Caki2 (cell line): Measurements from ENCODE around the gene AP1G2. TPM values are rescaled to one million over a fixed set of nuclear protein-coding genes. Genes with fewer than 3 reads are reported as not detected.

Source experiments
- DNase-seq: peaks from one replicate; pipeline ENCODE4 v3.0.0-alpha.2; 2015; ENCODE audit warnings: low read depth
- in situ Hi-C: cut with HindIII; loops from 2 replicates; pipeline ENCODE4 v1.10.0; 2016; ENCODE audit warnings: low sequenced_read_pairs, low pct_unique_long_range_greater_than_20kb, mixed read lengths
- total RNA-seq: library from RNA; depleted of rRNA; stranded (reverse); fragments of >200 nt; shearing (Covaris generic); gene quantifications from 2 replicates; pipeline ENCODE4 v1.2.3, GENCODE V29; 2014; ENCODE audit warnings: low replicate concordance; rRNA removed

The AP1G2 gene
- total RNA-seq, 1 experiment from 2014 or later, result 38.9 TPM

DNA sequence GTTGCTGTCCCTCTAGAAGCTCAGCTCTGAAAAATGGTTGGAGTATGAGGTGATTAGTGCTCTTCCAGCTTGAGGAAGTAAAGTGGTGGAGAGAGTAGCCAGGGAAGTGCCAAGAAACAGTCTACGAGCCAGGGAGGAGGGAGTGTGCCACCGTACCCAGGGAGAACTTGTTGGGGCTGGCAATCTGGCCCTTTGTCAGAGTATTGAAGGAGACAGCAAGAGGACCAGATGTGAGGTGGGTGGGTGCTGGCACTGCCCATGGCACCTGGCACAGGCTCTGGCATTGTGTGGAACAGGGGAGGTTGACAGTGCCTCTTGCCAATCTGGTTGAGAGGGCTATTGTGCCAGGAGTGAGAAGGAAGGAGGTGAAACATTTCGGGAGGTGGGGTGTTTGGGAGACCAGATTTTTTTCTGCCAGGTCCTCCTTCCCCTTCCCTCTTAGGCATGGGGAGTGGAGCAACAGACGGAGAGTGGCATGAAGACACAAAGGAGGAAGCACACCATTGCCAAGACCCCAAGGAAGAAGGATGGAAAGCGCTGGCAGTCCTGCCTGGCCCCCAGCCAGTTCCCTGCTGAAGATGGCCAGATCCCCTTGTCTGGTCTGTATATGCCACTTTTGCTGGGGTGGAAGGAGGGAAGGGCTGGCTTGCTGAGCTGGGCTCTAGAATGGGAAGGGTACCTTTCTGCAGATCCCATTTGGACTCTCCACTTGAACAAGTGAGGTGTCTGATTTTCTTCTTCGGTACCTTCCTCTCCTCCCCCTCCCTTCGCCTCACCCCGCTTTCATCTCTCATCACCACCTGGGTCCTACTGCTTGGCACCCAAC lies 53.6 kb downstream of the AP1G2 start:
- in situ Hi-C loops, result no loop called here
- DNase-seq, result no peak

DNA sequence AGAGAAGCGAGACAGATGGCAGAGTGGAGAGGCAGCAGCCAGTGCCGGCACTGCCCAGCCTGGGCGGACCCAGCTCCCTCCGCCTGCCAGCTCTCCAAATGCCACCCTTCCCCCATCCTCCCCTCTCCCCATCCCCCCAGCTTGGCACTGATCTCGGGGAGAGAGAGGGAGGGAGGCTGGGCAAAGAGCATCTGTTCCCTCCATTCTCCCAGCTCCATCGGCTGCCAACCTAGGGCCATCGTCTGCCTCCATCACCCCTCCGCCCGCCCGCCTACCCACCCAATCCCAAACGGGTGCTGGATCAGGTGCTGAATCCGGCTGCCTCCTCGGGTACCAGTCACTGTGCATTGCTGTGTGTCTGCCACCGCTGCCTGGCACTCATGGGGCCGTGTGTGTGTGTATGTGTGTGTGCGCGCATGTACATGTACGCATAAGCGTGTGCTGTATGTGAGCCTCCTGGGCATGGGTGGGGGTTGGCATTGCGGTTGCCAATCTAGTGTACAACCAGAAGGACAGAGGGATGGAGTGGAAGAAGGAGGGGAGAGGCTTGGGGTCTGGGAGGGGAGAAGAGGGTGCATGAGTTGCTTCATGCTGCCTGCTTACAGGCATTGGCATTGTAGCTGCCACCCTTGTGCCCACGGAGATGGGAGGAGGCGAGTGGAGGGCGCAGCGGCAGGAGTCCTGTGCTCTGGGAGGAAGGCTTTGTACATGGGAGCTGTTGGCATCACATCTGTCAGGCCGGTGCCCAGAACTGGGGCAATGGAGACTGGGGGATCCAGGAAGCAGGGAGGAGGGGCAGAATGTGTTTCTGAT lies 54.4 kb downstream of the AP1G2 start:
- in situ Hi-C loops, result no loop called here
- DNase-seq, result no peak

DNA sequence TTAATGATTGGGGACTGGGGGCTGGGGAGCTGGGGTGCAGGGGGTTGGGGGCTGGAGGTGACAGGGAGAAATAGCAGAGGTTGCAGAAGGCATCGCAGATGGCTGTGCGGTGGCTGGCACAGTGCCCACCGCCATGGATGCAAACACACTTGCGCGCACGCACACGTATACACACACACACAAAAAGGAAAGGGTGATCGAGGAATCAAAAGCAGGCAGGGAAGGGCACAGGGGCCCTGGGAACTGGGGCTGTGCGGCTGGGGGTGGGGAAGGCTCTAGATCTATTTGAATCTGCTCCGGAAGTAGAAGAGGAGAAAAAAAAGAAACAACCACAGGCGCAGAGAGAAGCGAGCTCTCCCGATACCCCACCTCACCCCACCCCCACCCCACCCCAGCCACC lies 55.4 kb downstream of the AP1G2 start:
- in situ Hi-C loops, result no loop called here
- DNase-seq, result no peak

Other genes with a start within 250 kb of the AP1G2 start
- 41.9 and 73.8 TPM in 2 replicates for gene PABPN1, start 246.3 kb downstream of the AP1G2 start, total RNA-seq
- gene SLC22A17, start 214.9 kb downstream of the AP1G2 start, total RNA-seq, result 8.4 and 10.6 TPM in 2 replicates
- not detected in 2 replicates for gene EFS, start 202.6 kb downstream of the AP1G2 start, total RNA-seq
- not detected in 2 replicates for gene IL25, start 195.0 kb downstream of the AP1G2 start, total RNA-seq
- gene CMTM5, start 190.7 kb downstream of the AP1G2 start, total RNA-seq, result not detected in 2 replicates
- gene MYH6, start 159.5 kb downstream of the AP1G2 start, total RNA-seq, result not detected in 2 replicates
- not detected in 2 replicates for gene MYH7, start 132.1 kb downstream of the AP1G2 start, total RNA-seq
- 33.9 and 69.9 TPM in 2 replicates for gene NGDN, start 98.1 kb downstream of the AP1G2 start, total RNA-seq
- gene ZFHX2, start 16.0 kb downstream of the AP1G2 start, total RNA-seq, result not detected in 2 replicates
- 14.7 and 35.4 TPM in 2 replicates for gene THTPA, start 11.5 kb downstream of the AP1G2 start, total RNA-seq
- gene JPH4, start 11.0 kb upstream of the AP1G2 start, total RNA-seq, result not detected in 2 replicates
- 0.30 TPM in 1 of 2 replicates, not detected in the other for gene DHRS2, start 68.6 kb upstream of the AP1G2 start, total RNA-seq